Lung (tissue), 12 donors: ENCODE results near the gene PRR9. TPM values are rescaled to one million over a fixed set of nuclear protein-coding genes. Genes with fewer than 3 reads are reported as not detected.

Source experiments
- ATAC-seq: fragments of 200-7000 bp; cut with Tn5 transposase; one replicate; pipeline ENCODE4 v1.9.1; 2020; ENCODE audit warnings: moderate number of reproducible peaks; ENCODE audit not compliant: insufficient read depth, low FRiP score
- DNase-seq, 3 donors: peaks; one replicate each; pipeline ENCODE4 v3.0.0-alpha.2; 2013 to 2017
- H3K27ac ChIP-seq, 2 donors: one replicate each; pipeline ENCODE4 v1.5.1; 2013; ENCODE audit warnings: mild to moderate bottlenecking in 2 of 2, moderate library complexity in 2 of 2, control low read depth in 1 of 2, inconsistent platforms in 1 of 2, low read depth in 1 of 2, low read length in 1 of 2
- H3K27me3 ChIP-seq, 3 donors: one replicate each; pipeline ENCODE4 v1.5.1; 2013; ENCODE audit warnings: low read length in 2 of 3; ENCODE audit not compliant: control insufficient read depth in 3 of 3, insufficient read depth in 3 of 3
- H3K36me3 ChIP-seq, 4 donors: one replicate each; pipeline ENCODE4 v1.5.1; 2013; ENCODE audit warnings: low read length in 4 of 4, mild to moderate bottlenecking in 1 of 4, moderate library complexity in 1 of 4; ENCODE audit not compliant: control insufficient read depth in 4 of 4, insufficient read depth in 4 of 4
- H3K4me1 ChIP-seq, 5 donors: one replicate each; pipeline ENCODE4 v1.5.1; 2013; ENCODE audit warnings: low read length in 5 of 5, mild to moderate bottlenecking in 2 of 5, moderate library complexity in 1 of 5; ENCODE audit not compliant: control insufficient read depth in 5 of 5, insufficient read depth in 5 of 5
- H3K4me3 ChIP-seq: one replicate; pipeline ENCODE4 v1.5.1; 2013; ENCODE audit warnings: mild to moderate bottlenecking, control low read depth, moderate library complexity
- H3K9ac ChIP-seq, 2 donors: one replicate each; pipeline ENCODE4 v1.5.1; 2013; ENCODE audit warnings: low read length in 2 of 2, control low read depth in 1 of 2; ENCODE audit not compliant: insufficient read depth in 1 of 2
- H3K9me3 ChIP-seq, 4 donors: one replicate each; pipeline ENCODE4 v1.5.1; 2013; ENCODE audit warnings: low read length in 3 of 4, mild to moderate bottlenecking in 1 of 4, moderate library complexity in 1 of 4; ENCODE audit not compliant: control insufficient read depth in 4 of 4, insufficient read depth in 3 of 4
- WGBS, 2 donors: extraction: QIAGEN DNeasy Blood & Tissue Kit; methylation state at CpG; one replicate each; pipeline ENCODE4 v1.1.7; 2013; 5-methylcytosine and 5-hydroxymethylcytosine counted together
- polyA plus RNA-seq, 2 donors: library from polyadenylated mRNA; stranded (reverse); fragments of 200-250 nt; gene quantifications; one replicate each; pipeline ENCODE4 v1.2.1, GENCODE V29; 2013
- total RNA-seq, 2 donors: library from RNA; depleted of rRNA in 1 of 2; stranded (reverse); fragments of >200 nt in 1 of 2; gene quantifications; one replicate each; pipeline ENCODE4 v1.2.1, GENCODE V29; 2014 to 2021
- TF ChIP-seq, protein P1 (sequence below): IDR thresholded peaks from 2 replicates; pipeline ENCODE4 v1.5.1; 2012; ENCODE audit warnings: mild to moderate bottlenecking; ENCODE audit errors: control extremely low read depth, extremely low read depth
- donor health status: control.
- donor health status: control.
- donor health status: Bipolar disorder and iron deficiency.
- donor health status: healthy.
- donor health status: DM: yes; HTN: yes; CAD: no.

The PRR9 gene
- total and polyA plus RNA-seq, 4 donors = 0.22 TPM; not detected in 3

- Histone ChIP-seq H3K4me1 (no peaks in the 10 kb centered on the region), H3K27me3 (peaks cover 0 to 11% (median 7%) of the 10 kb centered on the region in 3 donors), H3K9me3 (peaks cover 0 to 3% (median 0%) of the 10 kb centered on the region in 4 donors), H3K27ac (no peak overlapping the region), H3K4me3 (no peak overlapping the region), H3K9ac (no peak overlapping the region), H3K36me3 (no peaks in the 10 kb centered on the region)
- DNase-seq (no peak), ATAC-seq (no peak)
- TF ChIP-seq, protein P1, sequence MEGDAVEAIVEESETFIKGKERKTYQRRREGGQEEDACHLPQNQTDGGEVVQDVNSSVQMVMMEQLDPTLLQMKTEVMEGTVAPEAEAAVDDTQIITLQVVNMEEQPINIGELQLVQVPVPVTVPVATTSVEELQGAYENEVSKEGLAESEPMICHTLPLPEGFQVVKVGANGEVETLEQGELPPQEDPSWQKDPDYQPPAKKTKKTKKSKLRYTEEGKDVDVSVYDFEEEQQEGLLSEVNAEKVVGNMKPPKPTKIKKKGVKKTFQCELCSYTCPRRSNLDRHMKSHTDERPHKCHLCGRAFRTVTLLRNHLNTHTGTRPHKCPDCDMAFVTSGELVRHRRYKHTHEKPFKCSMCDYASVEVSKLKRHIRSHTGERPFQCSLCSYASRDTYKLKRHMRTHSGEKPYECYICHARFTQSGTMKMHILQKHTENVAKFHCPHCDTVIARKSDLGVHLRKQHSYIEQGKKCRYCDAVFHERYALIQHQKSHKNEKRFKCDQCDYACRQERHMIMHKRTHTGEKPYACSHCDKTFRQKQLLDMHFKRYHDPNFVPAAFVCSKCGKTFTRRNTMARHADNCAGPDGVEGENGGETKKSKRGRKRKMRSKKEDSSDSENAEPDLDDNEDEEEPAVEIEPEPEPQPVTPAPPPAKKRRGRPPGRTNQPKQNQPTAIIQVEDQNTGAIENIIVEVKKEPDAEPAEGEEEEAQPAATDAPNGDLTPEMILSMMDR = no peak
- 42 to 79% methylated on average over 1 of the region's 1 CpG for whole genome bisulfite sequencing, 2 donors
These were observed 36.3 kb downstream of the PRR9 start for GRCh38 chr1:153253693-153254092.

DNA sequence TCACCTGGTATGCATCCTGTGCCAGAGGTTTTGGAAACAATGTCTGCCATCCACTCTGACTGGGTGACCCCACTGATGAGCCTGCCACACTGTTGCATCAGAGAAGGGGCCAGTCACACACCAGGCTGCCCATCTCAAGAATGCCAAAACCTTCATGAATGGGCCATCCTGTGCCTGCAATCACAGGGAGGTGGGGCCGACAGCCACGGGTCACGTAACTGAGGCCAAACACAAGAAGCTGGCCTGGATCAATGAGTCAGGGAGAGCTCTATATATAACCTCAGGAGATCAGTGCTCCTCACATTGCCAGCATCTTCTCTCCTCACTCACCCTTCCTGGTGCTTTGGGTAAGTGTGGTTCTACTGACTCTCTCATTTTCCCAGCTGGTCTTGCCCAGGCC lies 42.0 kb downstream of the PRR9 start, which contains the start of gene LORICRIN:
LORICRIN (plus strand) TSS at position 301 of the 400 bp plus-strand sequence. CDS start 1,263 bp downstream, outside the sequence.
- ATAC-seq = no peak
- Histone ChIP-seq H3K36me3 (no peaks in the 10 kb centered on the region), H3K9me3 (peaks cover 0 to 2% (median 0%) of the 10 kb centered on the region in 4 donors), H3K4me3 (no peak within 1 kb of the TSS), H3K4me1 (peaks cover 0 to 5% (median 0%) of the 10 kb centered on the region in 5 donors), H3K27ac (no peak within 1 kb of the TSS), H3K9ac (no peak within 1 kb of the TSS), H3K27me3 (peaks cover 0 to 48% (median 37%) of the 10 kb centered on the region in 3 donors)
- no peak for DNase-seq
- WGBS, 2 donors = 82 to 86% methylated on average over 3 of the region's 3 CpGs
- TF ChIP-seq, protein P1 = no peak

GRCh38 chr1:153260585-153261280 lies 43.3 kb downstream of the PRR9 start:
- peaks cover 0 to 57% (median 45%) of the 10 kb centered on the region in 3 donors for H3K27me3 ChIP-seq
- no peak overlapping the region for H3K9ac ChIP-seq
- 11 to 20% methylated on average over 25 to 45 of the region's 45 CpGs for WGBS, 2 donors
- H3K27ac ChIP-seq = no peak overlapping the region
- H3K4me1 ChIP-seq = peaks cover 0 to 5% (median 0%) of the 10 kb centered on the region in 5 donors
- DNase-seq (peak in 2 of 3 donors; percentile 7 to 22), ATAC-seq (no peak)
- no peak overlapping the region for H3K4me3 ChIP-seq
- no peaks in the 10 kb centered on the region for H3K9me3 ChIP-seq
- H3K36me3 ChIP-seq = no peaks in the 10 kb centered on the region
- TF ChIP-seq, protein P1 = no peak
